Epithelial cell of proximal tubule (primary cell): ENCODE measurements around the gene TMEM45B. TPM values are rescaled to one million over a fixed set of nuclear protein-coding genes. Genes with fewer than 3 reads are reported as not detected.
A peak's percentile ranks its signal among the peaks of the same experiment; 100 is the strongest.

Experiments
- DNase-seq: peaks from one replicate; pipeline ENCODE4 v3.0.0-alpha.2; 2011; ENCODE audit warnings: low read depth
- H3K4me3 ChIP-seq: 2 replicates; pipeline ENCODE4 v1.5.1; 2011; ENCODE audit warnings: low read depth, mild to moderate bottlenecking, low read length
- CTCF ChIP-seq: conservative IDR thresholded peaks from 2 replicates; pipeline ENCODE4 v1.5.1; 2012; ENCODE audit warnings: low read depth, mild to moderate bottlenecking, low read length
- total RNA-seq: library from RNA; depleted of rRNA; stranded (reverse); fragments of >200 nt; gene quantifications from 2 replicates; pipeline ENCODE4 v1.2.3, GENCODE V29; 2015

TMEM45B gene
- 1.4 and 2.7 TPM in 2 replicates for total RNA-seq

- no peak for TF ChIP-seq CTCF
- peak within 1 kb of the TSS; percentile 50 for H3K4me3 ChIP-seq
- DNase-seq: no peak
These were observed at the start of gene TMEM45B for GRCh38 chr11:129815596-129816461. TMEM45B (plus strand) TSS chr11:129815848; CDS start chr11:129852483, 36,635 bp downstream.

GRCh38 chr11:129766898-129767604 is 48.6 kb upstream of the TMEM45B start:
- no peak overlapping the region for H3K4me3 ChIP-seq
- DNase-seq: no peak
- TF ChIP-seq CTCF: peak; percentile 68

- DNase-seq: no peak
- TF ChIP-seq CTCF: no peak
- H3K4me3 ChIP-seq: no peak overlapping the region
These were observed 47.8 kb upstream of the TMEM45B start for GRCh38 chr11:129767827-129768226.

- TF ChIP-seq CTCF: no peak
- DNase-seq: no peak
- no peak overlapping the region for H3K4me3 ChIP-seq
These were observed 47.3 kb upstream of the TMEM45B start for GRCh38 chr11:129768356-129768755.

- no peak for DNase-seq
- no peak overlapping the region for H3K4me3 ChIP-seq
- no peak for TF ChIP-seq CTCF
These were observed 46.6 kb upstream of the TMEM45B start for GRCh38 chr11:129769059-129769458.

- DNase-seq: no peak
- no peak for TF ChIP-seq CTCF
- H3K4me3 ChIP-seq: no peak overlapping the region
These were observed 44.7 kb upstream of the TMEM45B start for GRCh38 chr11:129770993-129771392.
